Measurements from ENCODE around the gene CSNK1D.
A peak's percentile ranks its signal among the peaks of the same experiment; 100 is the strongest.

CSNK1D gene

GRCh38 chr17:82205720-82206508 is 67.6 kb downstream of the CSNK1D start:
- TF ChIP-seq PAX5 (IDR thresholded peaks at IDR 0.05; ENCODE audit: insufficient read depth, low read length, severe bottlenecking) (no peak), POLR2A (IDR thresholded peaks at IDR 0.05; ENCODE audit: low read depth, low read length) (peak; percentile 95), POLR2AphosphoS5 (IDR thresholded peaks at IDR 0.05; ENCODE audit: low read depth, low read length) (peak; percentile 81), POU2F2 (IDR thresholded peaks at IDR 0.05; ENCODE audit: low read depth, low read length) (peak; percentile 61; the same call in 1 of the 2 replicates), SPI1 (IDR thresholded peaks at IDR 0.05; ENCODE audit: low read depth, low read length) (no peak)
- FAIRE-seq = peak; percentile 89
- peak; percentile 79 for DNase-seq (ENCODE audit: insufficient read length, low spot score)

GRCh38 chr17:82204831-82205719 is 68.4 kb downstream of the CSNK1D start:
- DNase-seq (ENCODE audit: insufficient read length, low spot score) = no peak
- TF ChIP-seq POLR2AphosphoS5 (IDR thresholded peaks at IDR 0.05; ENCODE audit: low read depth, low read length) = no peak
- no peak for TF ChIP-seq POU2F2 (IDR thresholded peaks at IDR 0.05; ENCODE audit: low read depth, low read length)
- no peak for TF ChIP-seq SPI1 (IDR thresholded peaks at IDR 0.05; ENCODE audit: low read depth, low read length)
- no peak for TF ChIP-seq POLR2A (IDR thresholded peaks at IDR 0.05; ENCODE audit: low read depth, low read length)
- TF ChIP-seq PAX5 (IDR thresholded peaks at IDR 0.05; ENCODE audit: insufficient read depth, low read length, severe bottlenecking) = no peak
- no peak for TF ChIP-seq TAF1 (IDR thresholded peaks at IDR 0.05; ENCODE audit: low read depth, low read length)
- no peak for FAIRE-seq

- DNase-seq (ENCODE audit: insufficient read length, low spot score) (no peak), FAIRE-seq (no peak)
- TF ChIP-seq POU2F2 (IDR thresholded peaks at IDR 0.05; ENCODE audit: low read depth, low read length) (no peak), POLR2A (IDR thresholded peaks at IDR 0.05; ENCODE audit: low read depth, low read length) (no peak), SPI1 (IDR thresholded peaks at IDR 0.05; ENCODE audit: low read depth, low read length) (no peak), POLR2AphosphoS5 (IDR thresholded peaks at IDR 0.05; ENCODE audit: low read depth, low read length) (no peak), TAF1 (IDR thresholded peaks at IDR 0.05; ENCODE audit: low read depth, low read length) (no peak), PAX5 (IDR thresholded peaks at IDR 0.05; ENCODE audit: insufficient read depth, low read length, severe bottlenecking) (no peak)
Observed at GRCh38 chr17:82203920-82204319, 69.6 kb downstream of the CSNK1D start.

- FAIRE-seq (no peak), DNase-seq (ENCODE audit: insufficient read length, low spot score) (no peak)
- TF ChIP-seq POLR2AphosphoS5 (IDR thresholded peaks at IDR 0.05; ENCODE audit: low read depth, low read length) (no peak), POU2F2 (IDR thresholded peaks at IDR 0.05; ENCODE audit: low read depth, low read length) (no peak), TAF1 (IDR thresholded peaks at IDR 0.05; ENCODE audit: low read depth, low read length) (no peak), POLR2A (IDR thresholded peaks at IDR 0.05; ENCODE audit: low read depth, low read length) (no peak), SPI1 (IDR thresholded peaks at IDR 0.05; ENCODE audit: low read depth, low read length) (no peak), PAX5 (IDR thresholded peaks at IDR 0.05; ENCODE audit: insufficient read depth, low read length, severe bottlenecking) (no peak)
Observed at GRCh38 chr17:82202981-82203380, 70.5 kb downstream of the CSNK1D start.

GRCh38 chr17:82201498-82201910 is 72.0 kb downstream of the CSNK1D start:
- no peak for FAIRE-seq
- no peak for DNase-seq (ENCODE audit: insufficient read length, low spot score)
- TF ChIP-seq POLR2A (IDR thresholded peaks at IDR 0.05; ENCODE audit: low read depth, low read length) = no peak
- TF ChIP-seq POU2F2 (IDR thresholded peaks at IDR 0.05; ENCODE audit: low read depth, low read length) = no peak
- TF ChIP-seq SPI1 (IDR thresholded peaks at IDR 0.05; ENCODE audit: low read depth, low read length) = no peak
- TF ChIP-seq TAF1 (IDR thresholded peaks at IDR 0.05; ENCODE audit: low read depth, low read length) = no peak

GRCh38 chr17:82200743-82201497 is 72.6 kb downstream of the CSNK1D start:
- TF ChIP-seq PAX5 (IDR thresholded peaks at IDR 0.05; ENCODE audit: insufficient read depth, low read length, severe bottlenecking) (no peak), POU2F2 (IDR thresholded peaks at IDR 0.05; ENCODE audit: low read depth, low read length) (no peak), SPI1 (IDR thresholded peaks at IDR 0.05; ENCODE audit: low read depth, low read length) (no peak), TAF1 (IDR thresholded peaks at IDR 0.05; ENCODE audit: low read depth, low read length) (no peak), POLR2A (IDR thresholded peaks at IDR 0.05; ENCODE audit: low read depth, low read length) (no peak), POLR2AphosphoS5 (IDR thresholded peaks at IDR 0.05; ENCODE audit: low read depth, low read length) (no peak)
- DNase-seq (ENCODE audit: insufficient read length, low spot score) (no peak), FAIRE-seq (no peak)

GRCh38 chr17:82200135-82200534 is 73.4 kb downstream of the CSNK1D start:
- FAIRE-seq (no peak), DNase-seq (ENCODE audit: insufficient read length, low spot score) (no peak)
- no peak for TF ChIP-seq POLR2AphosphoS5 (IDR thresholded peaks at IDR 0.05; ENCODE audit: low read depth, low read length)
- TF ChIP-seq SPI1 (IDR thresholded peaks at IDR 0.05; ENCODE audit: low read depth, low read length) = no peak
- TF ChIP-seq POLR2A (IDR thresholded peaks at IDR 0.05; ENCODE audit: low read depth, low read length) = no peak
- TF ChIP-seq POU2F2 (IDR thresholded peaks at IDR 0.05; ENCODE audit: low read depth, low read length) = no peak
- TF ChIP-seq PAX5 (IDR thresholded peaks at IDR 0.05; ENCODE audit: insufficient read depth, low read length, severe bottlenecking) = no peak
- TF ChIP-seq TAF1 (IDR thresholded peaks at IDR 0.05; ENCODE audit: low read depth, low read length) = no peak

GRCh38 chr17:82199496-82199895 is 74.0 kb downstream of the CSNK1D start:
- no peak for TF ChIP-seq SPI1 (IDR thresholded peaks at IDR 0.05; ENCODE audit: low read depth, low read length)
- TF ChIP-seq POLR2A (IDR thresholded peaks at IDR 0.05; ENCODE audit: low read depth, low read length) = no peak
- TF ChIP-seq POU2F2 (IDR thresholded peaks at IDR 0.05; ENCODE audit: low read depth, low read length) = no peak
- no peak for TF ChIP-seq PAX5 (IDR thresholded peaks at IDR 0.05; ENCODE audit: insufficient read depth, low read length, severe bottlenecking)
- no peak for TF ChIP-seq POLR2AphosphoS5 (IDR thresholded peaks at IDR 0.05; ENCODE audit: low read depth, low read length)
- no peak for TF ChIP-seq TAF1 (IDR thresholded peaks at IDR 0.05; ENCODE audit: low read depth, low read length)
- FAIRE-seq = no peak
- DNase-seq (ENCODE audit: insufficient read length, low spot score) = no peak

Data from GM12891 (cell line).